ENCODE results near the gene MAP4K3. TPM values are rescaled to one million over a fixed set of nuclear protein-coding genes. Genes with fewer than 3 reads are reported as not detected.

MAP4K3 gene
- total and polyA plus RNA-seq, 2 of the 4 experiments (the other 2 are of a cell fraction), result 13.2 to 32.6 TPM

- H3K9me3 ChIP-seq (ENCODE audit: control insufficient read depth, insufficient read depth, low read length), result no peaks in the 10 kb centered on the region
- no peak overlapping the region for H3K56ac ChIP-seq (ENCODE audit: extremely low read depth, insufficient read depth, low read length)
- H3K23ac ChIP-seq (ENCODE audit: low read depth, low read length), result no peak overlapping the region
- no peak overlapping the region for H4K91ac ChIP-seq (ENCODE audit: insufficient read depth, low read depth, low read length)
- ATAC-seq (ENCODE audit: low read depth) (no peak), DNase-seq (no peak)
- no peak overlapping the region for H3K4me2 ChIP-seq (ENCODE audit: low read depth, low read length)
- no peak overlapping the region for H3K4me3 ChIP-seq (ENCODE audit: insufficient read depth, low read depth, low read length)
- H2BK15ac ChIP-seq (ENCODE audit: low read depth, low read length), result no peak overlapping the region
- H3K27ac ChIP-seq (ENCODE audit: insufficient read depth, low read length), result no peak overlapping the region
- H2AK5ac ChIP-seq (ENCODE audit: low read depth, low read length), result no peak overlapping the region
- H3K9ac ChIP-seq (ENCODE audit: low read depth, low read length), result no peak overlapping the region
- no peak overlapping the region for H2BK5ac ChIP-seq (ENCODE audit: low read depth, low read length, poor library complexity, severe bottlenecking)
- H4K5ac ChIP-seq (ENCODE audit: low read depth, low read length), result no peak overlapping the region
- no peak for TF ChIP-seq NFE2L2 (IDR thresholded peaks at IDR 0.05; ENCODE audit: low read depth, low read length)
- no peak for TF ChIP-seq ELK1 (IDR thresholded peaks at IDR 0.05; ENCODE audit: borderline replicate concordance, low read depth, low read length)
- TF ChIP-seq MAZ (IDR thresholded peaks at IDR 0.05; ENCODE audit: borderline replicate concordance, low read depth, low read length), result no peak
- no peak for TF ChIP-seq SMC3 (IDR thresholded peaks at IDR 0.05; ENCODE audit: low read depth, low read length)
- H2BK120ac ChIP-seq (ENCODE audit: low read depth, low read length), result no peak overlapping the region
- BruUV-seq (replicated peaks), result no TSS peak
- no peaks in the 10 kb centered on the region for H3K27me3 ChIP-seq (ENCODE audit: control insufficient read depth, insufficient read depth, low read length)
- no CpG with 5 or more reads among the region's 2 CpGs for WGBS, 2 experiments (ENCODE audit: extremely low coverage in 2 of 2, insufficient read length in 1 of 2)
- intact Hi-C loops (cut with micrococcal nuclease) (no loop called here), dilution Hi-C loops (cut with HindIII; ENCODE audit: low sequenced_read_pairs, unreplicated experiment) (no loop called here), in situ Hi-C loops (cut with MboI; ENCODE audit: low sequenced_read_pairs) (no loop called here)
- H3K4ac ChIP-seq (ENCODE audit: low read depth, low read length), result no peak overlapping the region
- H3K9me1 ChIP-seq (ENCODE audit: insufficient read depth, low read length), result peaks cover 17% of the 10 kb centered on the region; the same call in 1 of the 2 replicates
- H2AK9ac ChIP-seq (replicated peaks; ENCODE audit: low read depth, low read length, poor library complexity), result no peak overlapping the region
- peaks cover 13% of the 10 kb centered on the region for H3K4me1 ChIP-seq (ENCODE audit: control insufficient read depth, insufficient read depth, low read length)
- ChIA-PET CTCF (no interaction called here), POLR2A (ENCODE audit: unreplicated experiment) (no interaction called here)
- no peak overlapping the region for H3K18ac ChIP-seq (ENCODE audit: low read depth, low read length)
- peaks cover 68% of the 10 kb centered on the region for H4K20me1 ChIP-seq (ENCODE audit: insufficient read depth, low read length)
- H3K79me1 ChIP-seq (ENCODE audit: low read depth in 1 of 2, low read length in 2 of 2), result peaks cover 10 to 62% of the 10 kb centered on the region in 2 experiments; a peak in 3 of 4 replicates
- no peak overlapping the region for H2BK20ac ChIP-seq (ENCODE audit: low read depth, low read length)
- no peak overlapping the region for H4K8ac ChIP-seq (ENCODE audit: low read depth in 2 of 2, low read length in 2 of 2)
- H3K36me3 ChIP-seq (ENCODE audit: control insufficient read depth, insufficient read depth, low read length), result no peaks in the 10 kb centered on the region
- no peak overlapping the region for H3K14ac ChIP-seq (replicated peaks; ENCODE audit: low read depth, low read length)
- H2AFZ ChIP-seq (replicated peaks; ENCODE audit: low read length, poor library complexity), result no peak overlapping the region
Observed at GRCh38 chr2:39421354-39421753, 15.7 kb downstream of the MAP4K3 start.

Data from IMR-90 (cell line).